ENCODE results near the gene LRRC55.

- TF ChIP-seq CTCF (IDR thresholded peaks at IDR 0.05): no peak
- no peak for TF ChIP-seq RFX5 (IDR thresholded peaks at IDR 0.05)
- TF ChIP-seq JUNB (IDR thresholded peaks at IDR 0.05): no peak
- TF ChIP-seq USF2 (IDR thresholded peaks at IDR 0.05): no peak
- no peak for TF ChIP-seq POLR2A (IDR thresholded peaks at IDR 0.05; ENCODE audit: low read length)
- no peak for TF ChIP-seq CHD4 (IDR thresholded peaks at IDR 0.05; ENCODE audit: borderline replicate concordance)
- no peak for TF ChIP-seq BCL3 (IDR thresholded peaks at IDR 0.05)
- TF ChIP-seq MAFK (IDR thresholded peaks at IDR 0.05; ENCODE audit: partially characterized antibody): no peak
- no peak for TF ChIP-seq JUN (IDR thresholded peaks at IDR 0.05)
- TF ChIP-seq ESRRA (IDR thresholded peaks at IDR 0.05; ENCODE audit: borderline replicate concordance, low read length): no peak
- no peak for TF ChIP-seq SMC3 (IDR thresholded peaks at IDR 0.05)
- no peak for TF ChIP-seq MAZ (IDR thresholded peaks at IDR 0.05; ENCODE audit: borderline replicate concordance, low read depth, low read length)
- no peak for TF ChIP-seq CHD2 (IDR thresholded peaks at IDR 0.05; ENCODE audit: low read length, partially characterized antibody)
These were observed 14.5 kb upstream of the LRRC55 start for GRCh38 chr11:57167125-57167846.
